Measurements from ENCODE around the gene BEGAIN.

The BEGAIN gene

DNA sequence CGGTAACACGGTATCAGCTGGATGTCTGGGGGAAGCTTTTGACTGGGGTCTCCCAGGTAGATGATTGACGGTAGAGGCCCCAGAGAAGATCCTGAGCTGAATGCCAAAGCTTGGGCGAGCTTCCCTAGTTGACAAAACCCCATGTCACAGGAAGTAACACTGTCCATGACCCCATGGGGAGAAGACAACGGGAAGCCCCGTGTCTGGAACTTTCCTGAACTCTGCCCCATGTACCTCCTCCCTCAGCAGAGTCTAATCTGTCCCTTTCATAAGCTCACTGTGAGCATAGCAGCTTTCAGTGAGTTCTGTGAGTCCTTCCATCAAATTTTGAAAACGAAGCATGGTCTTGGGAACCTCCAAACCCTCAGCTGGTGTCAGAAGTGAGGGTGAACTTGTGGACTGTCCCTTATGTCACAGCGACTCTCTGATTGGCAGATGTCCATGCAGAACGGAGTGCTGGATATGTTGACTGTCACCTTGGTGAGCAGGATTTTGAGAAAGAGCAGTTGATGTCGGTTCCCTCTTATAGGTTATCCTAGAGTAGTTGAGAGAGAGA lies 29.7 kb upstream of the BEGAIN start:
- no peak for FAIRE-seq
- DNase-seq (ENCODE audit: insufficient read length, low spot score): no peak

- DNase-seq (ENCODE audit: insufficient read length, low spot score) (no peak), FAIRE-seq (no peak)
Measured at GRCh38 chr14:100615736-100616695, 28.8 kb upstream of the BEGAIN start.

DNA sequence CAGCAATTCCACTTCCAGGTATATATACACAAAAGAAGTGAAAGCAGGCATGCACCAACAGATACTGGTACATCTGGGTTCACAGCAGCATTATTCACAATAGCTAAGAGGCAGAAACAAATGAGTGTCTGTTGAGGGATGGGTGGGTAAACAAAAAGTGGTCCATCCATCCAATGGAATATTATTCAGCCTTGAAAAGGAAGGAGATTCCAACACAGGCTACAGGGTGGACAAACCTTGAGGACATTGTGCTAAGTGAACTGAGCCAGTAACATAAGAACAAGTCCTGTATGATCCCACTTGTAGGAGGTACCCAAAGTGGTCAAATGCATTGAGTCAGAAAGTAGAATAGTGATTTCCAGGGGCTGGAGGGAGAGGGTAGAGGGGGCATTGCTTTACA lies 27.6 kb upstream of the BEGAIN start:
- no peak for DNase-seq (ENCODE audit: insufficient read length, low spot score)
- no peak for FAIRE-seq

- DNase-seq (ENCODE audit: insufficient read length, low spot score) (no peak), FAIRE-seq (no peak)
Measured at GRCh38 chr14:100612986-100613385, 25.8 kb upstream of the BEGAIN start.

- FAIRE-seq (no peak), DNase-seq (ENCODE audit: insufficient read length, low spot score) (no peak)
Measured at GRCh38 chr14:100611811-100612480, 24.7 kb upstream of the BEGAIN start.

GRCh38 chr14:100610511-100611217 lies 23.4 kb upstream of the BEGAIN start:
- DNase-seq (ENCODE audit: insufficient read length, low spot score): no peak

DNA sequence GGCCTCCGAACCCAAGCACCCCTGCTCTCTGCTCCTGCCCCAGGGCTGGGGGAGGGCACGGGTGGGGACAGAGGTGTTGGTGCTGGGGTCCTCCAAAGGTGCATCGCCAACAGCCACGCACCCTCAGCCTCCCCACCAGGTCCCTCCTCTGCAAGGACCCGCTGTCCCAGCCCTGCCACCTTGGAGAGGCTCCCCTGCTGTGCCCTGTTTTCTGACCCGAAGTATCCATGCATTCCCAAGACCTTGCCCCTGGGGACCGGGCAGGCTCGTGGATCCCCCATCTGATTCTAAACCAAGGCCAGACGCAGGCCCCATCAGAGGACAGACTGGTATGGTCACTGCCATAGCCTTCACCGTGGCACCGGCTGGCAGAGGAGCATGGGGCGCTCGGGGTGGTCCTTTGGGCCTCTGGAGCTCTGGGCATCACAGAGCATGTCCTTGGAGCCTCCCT lies 22.7 kb upstream of the BEGAIN start:
- FAIRE-seq (no peak), DNase-seq (ENCODE audit: insufficient read length, low spot score) (no peak)

More at GRCh38 chr14:100610511-100611217, 23.4 kb upstream of the BEGAIN start:
- FAIRE-seq: no peak

DNA sequence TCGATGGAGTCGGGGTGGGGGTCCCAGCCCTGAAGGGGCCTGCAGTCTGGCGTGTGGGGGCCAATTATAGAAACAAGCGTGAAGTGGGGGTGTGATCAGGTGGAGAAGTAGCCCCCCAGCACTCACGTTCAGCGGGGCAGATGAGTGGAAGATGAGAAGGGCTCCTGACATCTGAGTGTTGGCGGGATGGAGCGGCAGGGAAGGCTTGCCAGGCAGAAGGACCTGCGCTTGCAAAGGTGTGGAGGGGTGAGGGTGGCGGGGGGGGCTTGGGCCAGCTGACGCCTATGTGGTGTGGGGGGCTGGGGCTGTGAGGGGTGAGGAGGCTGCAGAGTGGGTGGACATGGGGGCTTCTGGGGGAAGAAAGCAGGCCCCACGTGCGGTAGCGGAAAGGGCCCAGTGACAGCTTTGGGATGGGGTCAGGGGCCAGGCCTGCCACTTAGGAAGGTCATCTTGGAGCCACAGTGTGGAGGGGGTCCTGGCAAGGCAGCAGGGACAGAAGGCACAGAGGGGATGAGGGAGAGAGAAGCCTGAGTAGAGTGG lies 22.2 kb upstream of the BEGAIN start:
- no peak for FAIRE-seq
- no peak for DNase-seq (ENCODE audit: insufficient read length, low spot score)

- no peak for FAIRE-seq
- no peak for DNase-seq (ENCODE audit: insufficient read length, low spot score)
Measured at GRCh38 chr14:100608586-100609330, 21.5 kb upstream of the BEGAIN start.

DNA sequence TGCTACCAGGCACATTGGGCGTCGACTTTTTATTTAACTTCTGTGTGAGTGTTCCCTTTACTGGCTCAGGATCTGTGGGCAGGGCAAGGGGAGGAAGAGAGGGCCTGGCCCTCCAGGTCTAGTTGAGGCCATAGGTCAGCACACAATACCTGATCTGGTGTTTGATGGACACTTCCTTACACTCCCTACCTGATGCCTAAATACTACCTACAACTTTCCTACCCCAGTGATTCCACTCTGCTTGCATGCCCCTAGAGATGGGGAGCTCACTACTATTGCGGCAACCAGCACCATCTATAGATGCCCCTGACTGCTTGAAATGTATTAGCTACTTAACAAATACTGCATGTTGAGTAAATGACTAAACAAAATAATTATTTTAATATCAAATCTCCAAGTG lies 20.8 kb upstream of the BEGAIN start:
- no peak for FAIRE-seq
- DNase-seq (ENCODE audit: insufficient read length, low spot score): no peak

DNA sequence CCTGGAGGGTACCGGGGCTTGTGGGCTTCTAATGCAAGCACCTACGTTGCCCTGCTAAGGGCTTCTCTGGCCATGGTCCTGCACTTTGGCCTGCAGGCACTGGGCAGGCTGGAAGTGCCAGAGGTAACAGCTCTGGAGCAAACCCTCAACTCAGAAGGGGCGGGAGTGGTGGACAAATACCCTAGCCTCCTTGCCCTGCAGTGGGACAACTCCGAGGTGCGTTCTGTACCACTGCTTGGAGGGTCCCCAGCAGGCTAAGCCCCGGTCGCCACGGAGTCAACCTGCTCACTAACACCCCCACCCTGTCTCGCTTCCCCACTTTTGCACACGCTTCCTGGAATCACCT lies 20.4 kb upstream of the BEGAIN start:
- FAIRE-seq (no peak), DNase-seq (ENCODE audit: insufficient read length, low spot score) (no peak)

- no peak for FAIRE-seq
Measured at GRCh38 chr14:100606687-100607610, 19.7 kb upstream of the BEGAIN start.

GRCh38 chr14:100605706-100606686 lies 18.8 kb upstream of the BEGAIN start:
- FAIRE-seq (no peak), DNase-seq (ENCODE audit: insufficient read length, low spot score) (no peak)

More at GRCh38 chr14:100606687-100607610, 19.7 kb upstream of the BEGAIN start:
- no peak for DNase-seq (ENCODE audit: insufficient read length, low spot score)

- FAIRE-seq: no peak
- DNase-seq (ENCODE audit: insufficient read length, low spot score): no peak
Measured at GRCh38 chr14:100605230-100605629, 18.0 kb upstream of the BEGAIN start.

GRCh38 chr14:100604709-100605108 lies 17.5 kb upstream of the BEGAIN start:
- FAIRE-seq (no peak), DNase-seq (ENCODE audit: insufficient read length, low spot score) (no peak)

GRCh38 chr14:100604121-100604501 lies 16.9 kb upstream of the BEGAIN start:
- FAIRE-seq (no peak), DNase-seq (ENCODE audit: insufficient read length, low spot score) (no peak)

- no peak for FAIRE-seq
- no peak for DNase-seq (ENCODE audit: insufficient read length, low spot score)
Measured at GRCh38 chr14:100603341-100604120, 16.3 kb upstream of the BEGAIN start.
